Activated T-helper 1 cell treated with anti-CD3 and anti-CD28 coated beads, Interleukin-12 subunit alpha, Interleukin-12 subunit beta, Interleukin-2, Interleukin-4 antibody, amounts not matched to agents 30 ng/mL and 10 ng/mL and 1 ng/mL, durations not matched to agents 14 hours and 24 hours and 36 hours (primary cell): ENCODE data around the gene LPCAT1. TPM values are rescaled to one million over a fixed set of nuclear protein-coding genes. Genes with fewer than 3 reads are reported as not detected.
"Not testable (repeated sequence)": the region's sequence is repeated elsewhere in the genome, so short reads cannot be mapped to it uniquely, and the experiment has no call there.

Experiments used
- DNase-seq: peaks from one replicate; pipeline ENCODE4 v3.0.0; 2021; ENCODE audit warnings: low spot score
- H3K27ac Mint-ChIP-seq: one replicate; pipeline ENCODE4 v1.8.0; 2021; ENCODE audit warnings: mild to moderate bottlenecking, mixed read lengths
- H3K27me3 Mint-ChIP-seq: one replicate; pipeline ENCODE4 v1.8.0; 2022; ENCODE audit warnings: mild to moderate bottlenecking, moderate library complexity, mixed read lengths; ENCODE audit not compliant: insufficient read depth
- H3K36me3 Mint-ChIP-seq: one replicate; pipeline ENCODE4 v1.8.0; 2021; ENCODE audit warnings: low read depth, mixed read lengths
- H3K4me1 Mint-ChIP-seq: one replicate; pipeline ENCODE4 v1.8.0; 2021; ENCODE audit warnings: low read depth, mixed read lengths
- H3K4me3 Mint-ChIP-seq: one replicate; pipeline ENCODE4 v1.8.0; 2021; ENCODE audit warnings: mild to moderate bottlenecking, moderate library complexity, mixed read lengths
- H3K9me3 Mint-ChIP-seq: one replicate; pipeline ENCODE4 v1.8.0; 2021; ENCODE audit warnings: mixed read lengths
- intact Hi-C: fragments of 100-400 bp; cut with micrococcal nuclease; formaldehyde crosslinking; loops from one replicate; pipeline ENCODE4 v1.15.1; 2024
- total RNA-seq: library from RNA; stranded (reverse); gene quantifications from 2 replicates; pipeline ENCODE4 v1.2.3, GENCODE V29; 2022

The LPCAT1 gene
- total RNA-seq, 1 donor from 2014 or later = 103 TPM

DNA sequence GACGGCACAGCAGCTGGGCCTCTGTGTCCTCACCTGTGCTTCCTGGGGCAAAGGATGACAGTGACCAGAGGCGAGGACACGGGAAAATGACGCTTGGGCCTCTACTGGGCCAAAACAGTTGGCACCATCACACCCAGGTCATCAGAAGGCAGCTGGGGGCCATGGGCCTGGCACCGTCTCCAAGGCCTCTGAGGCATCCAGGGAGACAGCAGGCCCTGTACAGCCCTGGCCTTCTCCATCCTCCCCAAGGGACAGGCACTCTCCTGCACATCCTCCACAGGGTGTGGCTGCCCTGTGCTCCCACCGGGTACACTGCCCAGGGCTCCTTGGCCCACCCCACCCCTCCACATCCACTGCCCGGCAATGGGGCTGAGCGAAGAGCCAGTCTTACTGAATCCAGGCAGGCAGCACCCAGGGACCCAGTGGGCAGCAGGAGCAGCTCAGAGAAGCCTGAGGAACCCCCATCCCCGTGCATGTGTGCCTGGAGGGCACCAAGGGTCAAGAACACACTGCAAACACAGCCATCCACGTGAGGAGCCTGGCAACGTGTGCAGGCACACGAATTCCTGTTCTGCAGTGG lies 4.0 kb downstream of the LPCAT1 start:
- H3K27me3 Mint-ChIP-seq = no peaks in the 10 kb centered on the region
- DNase-seq = no peak
- intact Hi-C loops = no loop called here

DNA sequence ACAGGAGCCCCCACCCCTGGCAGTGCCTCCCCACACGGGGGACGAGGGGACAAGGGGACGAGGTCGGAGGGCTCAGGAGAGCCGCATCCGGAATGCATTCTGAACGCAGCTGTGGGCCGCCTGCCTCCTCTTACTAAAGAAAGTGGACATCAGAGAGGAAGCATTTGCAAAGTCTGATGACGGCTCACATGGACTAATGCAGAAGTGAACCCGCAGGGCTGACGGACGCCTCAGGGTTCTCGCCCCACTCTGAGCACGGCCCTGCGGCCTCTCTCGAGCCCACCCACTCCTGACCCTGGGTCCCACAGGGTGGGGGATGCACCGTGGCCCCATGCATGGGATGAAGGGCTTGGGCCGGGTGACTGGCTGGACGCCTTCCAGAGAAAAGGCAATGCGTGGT lies 5.9 kb downstream of the LPCAT1 start:
- no peaks in the 10 kb centered on the region for H3K9me3 Mint-ChIP-seq
- no peak for DNase-seq
- intact Hi-C loops = no loop called here
- H3K27me3 Mint-ChIP-seq = no peaks in the 10 kb centered on the region
- peaks cover 14% of the 10 kb centered on the region for H3K4me1 Mint-ChIP-seq
- H3K4me3 Mint-ChIP-seq = no peak overlapping the region
- no peak overlapping the region for H3K27ac Mint-ChIP-seq
- peaks cover 15% of the 10 kb centered on the region for H3K36me3 Mint-ChIP-seq

More for the DNA sequence above, 4.0 kb downstream of the LPCAT1 start:
- no peak overlapping the region for H3K27ac Mint-ChIP-seq
- no peaks in the 10 kb centered on the region for H3K9me3 Mint-ChIP-seq
- no peak overlapping the region for H3K4me3 Mint-ChIP-seq
- H3K4me1 Mint-ChIP-seq = peaks cover 15% of the 10 kb centered on the region
- H3K36me3 Mint-ChIP-seq = peaks cover 13% of the 10 kb centered on the region

DNA sequence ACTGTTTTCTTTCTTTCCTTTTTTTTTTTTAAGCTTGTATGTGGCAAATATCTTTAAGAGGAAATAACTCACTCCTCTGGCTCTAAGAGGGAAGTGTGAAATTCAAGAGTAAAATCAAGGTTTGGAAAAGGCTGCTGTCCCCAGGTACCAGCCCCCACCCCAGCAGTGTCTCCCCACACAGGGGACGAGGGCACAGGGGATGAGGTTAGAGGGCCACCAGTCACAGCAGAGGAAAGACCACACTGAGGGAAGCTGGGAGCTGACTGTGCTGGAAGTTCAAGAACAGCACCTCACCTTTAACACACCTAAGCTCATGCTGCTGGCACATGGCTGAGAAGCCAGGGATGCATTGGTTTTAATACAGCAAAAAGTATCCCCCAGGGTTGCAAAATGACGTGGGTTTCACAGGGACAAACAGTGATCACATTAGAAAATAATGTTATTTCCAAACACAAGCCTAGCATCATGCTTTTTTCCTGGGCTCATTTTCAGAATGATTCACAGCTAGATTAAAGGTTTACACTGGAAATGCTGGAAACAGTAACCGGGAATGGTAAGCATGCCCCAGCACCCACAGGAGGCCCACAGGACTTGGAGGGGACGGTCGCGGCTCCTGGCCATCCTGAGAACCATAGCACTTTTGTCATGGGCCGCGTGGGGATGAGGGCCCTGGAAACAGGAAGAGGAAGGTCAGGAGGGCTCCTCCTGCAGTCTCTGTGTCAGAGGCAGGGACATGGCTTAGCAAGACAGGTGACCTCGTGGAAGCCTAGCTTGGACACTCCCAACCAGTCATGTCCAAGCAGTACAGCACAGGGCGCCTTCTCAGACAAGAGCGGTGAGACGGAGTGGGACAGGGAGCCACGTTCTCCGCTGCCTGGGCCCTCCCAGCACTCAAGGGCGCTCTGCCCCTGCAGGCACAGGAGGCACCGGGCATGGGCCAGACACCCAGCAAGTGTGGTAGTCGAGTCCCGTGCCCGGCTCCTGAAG lies 6.9 kb downstream of the LPCAT1 start:
- Mint-ChIP-seq H3K9me3 (no peaks in the 10 kb centered on the region), H3K4me1 (peaks cover 4% of the 10 kb centered on the region), H3K4me3 (no peak overlapping the region), H3K27ac (peak overlapping the region; percentile 18), H3K36me3 (peaks cover 11% of the 10 kb centered on the region), H3K27me3 (no peaks in the 10 kb centered on the region)
- intact Hi-C loops = no loop called here
- no peak for DNase-seq

DNA sequence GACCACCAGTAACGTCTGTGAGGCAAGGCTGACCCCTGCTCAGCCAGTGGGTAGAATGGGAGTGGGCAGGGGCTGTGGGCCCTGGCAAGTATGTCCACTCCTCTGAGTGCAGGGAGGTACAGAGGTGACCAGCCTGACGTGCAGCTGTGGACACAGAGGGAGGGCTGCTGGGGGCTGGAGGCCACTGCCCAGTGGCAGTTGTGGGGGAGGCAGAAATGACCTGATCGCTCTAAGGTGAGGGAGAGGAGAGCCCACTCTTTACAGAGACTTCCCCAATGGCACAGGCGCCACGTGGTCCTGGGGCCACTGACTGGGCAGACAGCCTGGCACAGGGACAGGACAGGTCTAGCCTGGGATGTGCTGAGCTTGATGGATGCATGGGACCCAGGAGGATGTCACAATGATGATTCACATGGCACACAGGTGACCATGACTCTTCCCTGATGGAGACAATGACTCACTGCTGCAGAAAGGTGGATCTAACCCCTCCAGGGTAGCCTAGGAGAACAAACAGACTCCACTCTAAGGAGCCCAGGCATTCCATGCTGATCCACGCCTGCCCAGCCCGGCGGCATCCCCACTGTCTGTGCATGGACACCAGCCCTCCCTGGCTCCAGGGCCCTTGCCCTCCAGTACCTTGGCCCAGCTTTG lies 7.7 kb downstream of the LPCAT1 start:
- Mint-ChIP-seq H3K36me3 (peaks cover 9% of the 10 kb centered on the region), H3K4me3 (no peak overlapping the region), H3K27ac (no peak overlapping the region), H3K27me3 (no peaks in the 10 kb centered on the region), H3K9me3 (no peaks in the 10 kb centered on the region), H3K4me1 (no peaks in the 10 kb centered on the region)
- DNase-seq = no peak
- intact Hi-C loops = no loop called here

DNA sequence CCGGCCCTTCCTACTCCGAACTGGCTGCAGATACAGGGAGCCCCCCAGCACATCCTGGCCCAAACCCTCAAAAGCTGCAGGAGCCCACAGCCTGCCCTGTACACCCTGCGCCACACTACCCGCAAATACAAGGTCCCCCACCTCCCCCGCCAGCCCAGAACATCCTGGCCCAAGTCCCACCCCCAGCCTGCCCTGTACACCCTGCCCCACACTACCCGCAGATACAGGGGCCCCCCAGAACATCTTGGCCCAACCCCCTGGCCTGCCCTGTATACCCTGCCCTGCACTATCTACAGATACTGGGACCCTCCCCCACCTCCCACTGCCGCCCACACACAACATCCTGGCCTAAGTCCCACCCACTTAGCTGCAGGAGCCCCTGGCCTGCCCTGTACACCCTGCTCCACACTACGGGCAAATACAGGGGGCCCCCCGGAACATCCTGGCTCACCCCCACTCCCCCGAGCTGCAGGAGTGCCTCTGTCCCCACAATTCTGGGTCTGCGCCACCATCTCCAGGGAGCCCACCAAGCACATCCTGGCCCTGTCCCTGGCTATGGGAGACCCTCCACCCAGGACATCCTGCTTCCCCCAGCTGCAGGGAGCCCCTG lies 8.3 kb downstream of the LPCAT1 start:
- Mint-ChIP-seq H3K27me3 (no peaks in the 10 kb centered on the region), H3K4me3 (no peak overlapping the region), H3K4me1 (no peaks in the 10 kb centered on the region), H3K9me3 (no peaks in the 10 kb centered on the region), H3K36me3 (peaks cover 9% of the 10 kb centered on the region), H3K27ac (no peak overlapping the region)
- no peak for DNase-seq
- intact Hi-C loops = no loop called here

DNA sequence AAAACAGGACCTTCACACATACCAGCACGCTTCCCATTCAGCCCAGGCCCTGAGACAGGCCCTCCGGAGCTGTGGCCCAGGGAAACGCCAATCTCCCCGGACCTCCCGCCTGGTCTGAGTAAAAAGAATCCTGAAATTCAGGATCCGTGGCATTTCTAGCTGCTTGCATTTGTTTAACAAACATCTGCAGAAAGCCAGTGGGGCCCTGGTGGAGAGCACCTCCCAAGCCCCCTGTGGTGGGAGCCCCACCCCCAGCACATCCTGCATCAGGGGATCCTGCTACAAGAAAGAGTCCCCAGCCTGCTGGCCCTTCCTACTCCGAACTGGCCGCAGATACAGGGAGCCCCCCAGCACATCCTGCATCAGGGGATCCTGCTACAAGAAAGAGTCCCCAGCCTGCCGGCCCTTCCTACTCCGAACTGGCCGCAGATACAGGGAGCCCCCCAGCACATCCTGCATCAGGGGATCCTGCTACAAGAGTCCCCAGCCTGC lies 8.9 kb downstream of the LPCAT1 start:
- H3K4me1 Mint-ChIP-seq, H3K27ac Mint-ChIP-seq, H3K4me3 Mint-ChIP-seq, DNase-seq, H3K9me3 Mint-ChIP-seq, H3K27me3 Mint-ChIP-seq, intact Hi-C loops, H3K36me3 Mint-ChIP-seq: not testable (repeated sequence)

DNA sequence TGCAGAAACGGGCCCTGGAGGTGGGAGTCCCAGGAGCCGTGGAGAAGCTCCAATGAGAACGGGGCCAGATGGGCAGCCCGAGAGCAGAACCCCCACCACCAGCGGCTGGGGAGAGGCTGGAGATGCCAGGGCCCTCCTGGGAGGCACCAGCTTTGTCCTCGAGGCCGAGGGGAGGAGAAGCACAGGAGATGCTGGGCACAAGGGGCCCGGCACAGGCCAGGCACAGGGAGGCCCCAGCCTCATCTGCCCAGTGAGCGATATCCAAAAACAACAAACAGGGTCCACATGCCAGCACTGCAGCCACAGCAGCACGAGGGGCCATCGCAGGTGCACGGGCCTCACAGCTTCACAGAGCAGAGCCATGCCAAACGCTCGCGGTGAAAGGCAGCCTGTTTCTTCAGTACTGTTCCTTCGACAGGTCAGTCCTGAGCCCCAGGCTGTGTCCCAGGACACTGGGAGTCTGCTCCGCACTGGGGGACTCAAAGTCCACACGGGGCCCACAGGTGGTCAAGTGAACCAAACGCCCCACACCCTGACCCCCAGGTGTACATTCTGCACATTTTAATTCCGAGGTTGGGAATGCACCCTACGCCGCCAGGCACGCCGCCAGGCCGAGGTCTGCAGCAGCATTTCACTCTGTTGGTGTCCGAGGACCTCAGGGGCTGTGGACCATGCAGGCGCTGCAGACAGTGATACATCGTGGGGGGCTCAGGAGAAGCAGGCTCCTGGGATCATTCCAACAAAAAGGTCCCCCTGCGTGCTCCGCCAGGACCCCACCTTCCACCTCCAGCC lies 9.5 kb downstream of the LPCAT1 start:
- Mint-ChIP-seq H3K36me3 (peaks cover 8% of the 10 kb centered on the region), H3K27ac (no peak overlapping the region), H3K4me3 (no peak overlapping the region), H3K27me3 (no peaks in the 10 kb centered on the region), H3K9me3 (no peaks in the 10 kb centered on the region), H3K4me1 (no peaks in the 10 kb centered on the region)
- DNase-seq = no peak
- intact Hi-C loops = no loop called here

DNA sequence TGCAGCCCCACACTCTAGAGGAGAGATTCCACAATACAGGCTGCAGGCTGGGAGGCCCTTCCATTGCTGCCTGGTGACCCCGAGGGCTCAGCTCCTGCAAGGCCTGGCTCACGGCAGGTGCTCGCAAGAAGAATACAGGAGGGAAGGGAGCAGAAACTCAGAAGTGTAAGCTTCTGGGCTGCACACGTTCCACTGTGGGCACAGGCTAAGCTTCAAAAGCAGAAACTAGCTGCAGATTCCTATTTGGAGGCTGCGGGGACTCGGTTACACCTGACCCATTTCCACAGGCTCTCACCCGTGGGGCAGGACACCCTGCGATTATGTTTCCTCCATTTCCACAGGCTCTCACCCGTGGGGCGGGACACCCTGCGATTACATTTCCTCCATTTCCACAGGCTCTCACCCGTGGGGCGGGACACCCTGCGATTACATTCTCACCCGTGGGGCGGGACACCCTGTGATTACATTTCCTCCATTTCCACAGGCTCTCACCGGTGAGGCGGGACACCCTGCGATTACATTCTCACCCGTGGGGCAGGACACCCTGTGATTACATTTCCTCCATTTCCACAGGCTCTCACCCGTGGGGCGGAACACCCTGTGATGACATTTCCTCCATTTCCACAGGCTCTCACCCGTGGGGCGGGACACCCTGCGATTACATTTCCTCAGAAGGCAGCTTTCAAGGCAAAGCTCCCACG lies 10.3 kb downstream of the LPCAT1 start:
- intact Hi-C loops = no loop called here
- DNase-seq = no peak
- H3K27ac Mint-ChIP-seq = no peak overlapping the region

DNA sequence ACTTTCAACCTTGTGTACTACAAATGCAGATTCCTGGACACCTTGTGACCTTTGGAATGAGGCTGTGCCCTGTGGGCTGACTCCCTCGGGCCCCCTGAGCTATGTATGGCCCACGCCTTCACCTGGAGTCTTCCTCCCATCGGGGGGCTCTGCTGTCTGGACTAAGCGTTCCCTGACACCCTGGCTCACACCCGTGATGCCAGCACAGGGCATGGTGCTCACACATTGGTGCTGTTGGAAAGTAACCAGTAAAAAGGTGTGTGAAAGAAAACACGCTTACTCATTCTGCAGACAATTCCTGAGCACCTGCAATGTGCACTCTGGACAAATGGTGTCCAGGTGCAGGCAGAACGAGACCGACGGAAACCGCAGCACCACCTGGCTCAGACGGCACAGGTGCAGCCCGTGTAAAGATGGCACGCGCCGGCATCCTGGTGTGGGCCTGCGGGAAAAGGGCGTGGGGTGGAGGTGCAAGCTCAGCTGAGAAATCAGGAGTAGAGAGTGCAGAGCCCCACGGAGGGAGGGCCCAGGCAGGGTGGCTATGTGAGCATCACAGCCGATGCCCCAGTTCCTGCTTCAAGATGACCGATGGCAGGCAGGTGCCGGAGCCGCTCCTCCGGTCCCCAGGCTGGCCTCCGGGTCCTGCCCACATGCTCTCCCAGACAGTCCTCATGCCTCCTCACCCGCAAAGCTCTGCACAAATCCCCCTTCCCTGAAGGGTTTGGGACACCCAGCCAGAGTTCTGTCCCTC lies 11.0 kb downstream of the LPCAT1 start:
- Mint-ChIP-seq H3K9me3 (no peaks in the 10 kb centered on the region), H3K36me3 (peaks cover 6% of the 10 kb centered on the region), H3K4me3 (no peak overlapping the region), H3K27me3 (no peaks in the 10 kb centered on the region), H3K4me1 (no peaks in the 10 kb centered on the region), H3K27ac (no peak overlapping the region)
- no peak for DNase-seq
- intact Hi-C loops = no loop called here

More for the DNA sequence above, 10.3 kb downstream of the LPCAT1 start:
- H3K27me3 Mint-ChIP-seq = no peaks in the 10 kb centered on the region
- H3K4me3 Mint-ChIP-seq = no peak overlapping the region
- H3K4me1 Mint-ChIP-seq = no peaks in the 10 kb centered on the region
- H3K36me3 Mint-ChIP-seq = peaks cover 6% of the 10 kb centered on the region
- H3K9me3 Mint-ChIP-seq = no peaks in the 10 kb centered on the region

DNA sequence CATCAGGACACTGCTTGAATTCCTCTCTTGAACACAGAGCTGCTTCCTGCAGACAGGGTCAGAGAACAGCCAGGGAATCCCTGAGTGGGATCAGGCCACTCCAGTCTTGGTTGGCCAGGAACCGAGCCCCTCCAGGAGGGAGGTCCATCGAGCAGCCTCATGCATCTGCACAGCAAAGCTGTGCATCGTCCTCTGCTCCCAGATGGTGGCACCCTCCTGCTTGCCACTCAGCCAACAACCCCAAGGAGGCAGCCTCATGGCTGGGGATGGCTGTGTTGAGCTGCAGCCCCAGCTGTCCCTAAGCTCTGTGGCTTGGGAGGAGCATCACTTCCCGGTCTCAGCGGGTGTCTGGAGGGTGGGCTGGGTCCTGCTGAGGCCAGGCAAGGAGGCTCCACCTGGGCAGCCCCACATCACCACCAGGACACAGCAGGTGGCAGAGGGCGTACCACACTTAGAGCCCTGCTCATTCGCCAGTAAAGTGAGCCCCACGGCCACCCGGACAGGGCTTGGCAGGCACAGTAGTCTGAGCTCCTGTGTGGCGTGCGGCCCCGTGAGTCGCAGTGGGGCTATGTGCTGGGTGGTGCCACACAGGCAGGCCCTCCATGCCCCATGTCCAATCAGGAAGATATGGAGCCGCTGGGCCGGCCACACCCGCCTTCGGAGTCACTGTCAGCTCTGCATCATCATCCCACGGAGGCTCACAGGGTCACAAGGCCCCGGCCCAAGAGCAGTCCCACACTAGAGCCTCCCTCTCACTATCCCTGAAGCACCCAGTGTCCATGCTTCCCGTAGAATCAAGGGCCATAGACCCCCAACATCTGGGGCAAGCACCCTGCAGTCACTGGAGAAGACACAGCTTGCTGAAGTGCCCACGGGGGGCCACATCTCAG lies 11.9 kb downstream of the LPCAT1 start:
- Mint-ChIP-seq H3K27me3 (no peaks in the 10 kb centered on the region), H3K27ac (no peak overlapping the region), H3K9me3 (no peaks in the 10 kb centered on the region), H3K4me3 (no peak overlapping the region), H3K36me3 (peaks cover 4% of the 10 kb centered on the region), H3K4me1 (no peaks in the 10 kb centered on the region)
- no peak for DNase-seq
- intact Hi-C loops = no loop called here
